HCT116 (cell line): ENCODE measurements around the gene PCDH9. TPM values are rescaled to one million over a fixed set of nuclear protein-coding genes. Genes with fewer than 3 reads are reported as not detected.

Source experiments
- ATAC-seq: fragments of 200-7000 bp; cut with Tn5 transposase; 2 replicates; pipeline ENCODE4 v1.9.1; 2020; ENCODE audit warnings: mild to moderate bottlenecking, moderate library complexity
- BruUV-seq: library from RNA; stranded (reverse); fragments of 400-500 nt; replicated peaks from 2 replicates; lab custom pipeline; 2021; lab: Mats Ljungman, UMichigan
- CTCF ChIA-PET: fragments of 300-600 bp; sonication (Branson Sonifier 250); formaldehyde crosslinking; loops from one replicate; lab custom pipeline; 2021; ENCODE audit warnings: antibody characterized with exemption; lab: Charles Lee
- POLR2A ChIA-PET: fragments of 300-600, 350-600 bp; sonication (Branson Sonifier 250); formaldehyde crosslinking; loops from one replicate; lab custom pipeline; 2021; ENCODE audit warnings: antibody characterized with exemption; lab: Charles Lee
- RAD21 ChIA-PET, 2 experiments: fragments of 300-600 bp; sonication (Branson Sonifier 250); formaldehyde crosslinking; loops; one replicate each; lab custom pipeline; 2023; ENCODE audit warnings: low total read pairs in 2 of 2; ENCODE audit not compliant: uncharacterized antibody in 2 of 2, unreplicated experiment in 2 of 2, low non-redundant PET in 1 of 2; lab: Charles Lee
- DNase-seq: peaks from one replicate; pipeline ENCODE4 v3.0.0-alpha.2; 2010; ENCODE audit warnings: low read depth, low spot score
- H2AFZ ChIP-seq: fragments of 200-600 bp; shearing (Covaris generic), sonication (generic); 2 replicates; pipeline ENCODE4 v1.6.1; 2017; ENCODE audit warnings: low read depth, mixed run types, mixed read lengths, antibody characterized with exemption, low read length; ENCODE audit not compliant: poor library complexity, severe bottlenecking
- H3K27ac ChIP-seq: 2 replicates; pipeline ENCODE4 v1.5.1; 2012; ENCODE audit warnings: low read depth, low read length
- H3K27me3 ChIP-seq: fragments of 200-600 bp; sonication (generic); 2 replicates; pipeline ENCODE4 v1.6.1; 2016; ENCODE audit warnings: mixed run types, low read length, mixed read lengths; ENCODE audit not compliant: insufficient read depth
- H3K36me3 ChIP-seq, 2 experiments: fragments of 200-500 bp in 1 of 2; fragments of 200-600 bp in 1 of 2; sonication (Bioruptor generic) in 1 of 2; sonication (generic) in 1 of 2; 2 replicates each; pipeline versions ENCODE4 v1.5.1 to v1.6.1; 2014 to 2016; ENCODE audit warnings: low read length in 2 of 2, inconsistent platforms in 1 of 2, mixed read lengths in 1 of 2, mixed run types in 1 of 2; ENCODE audit not compliant: insufficient read depth in 2 of 2, control insufficient read depth in 1 of 2
- H3K4me1 ChIP-seq, 2 experiments: fragments of 200-600 bp in 1 of 2; sonication (generic) in 1 of 2; 2 replicates each; pipeline versions ENCODE4 v1.5.1 to v1.6.1; 2012 to 2017; ENCODE audit warnings: low read length in 2 of 2, inconsistent platforms in 1 of 2, mild to moderate bottlenecking in 1 of 2, mixed read lengths in 1 of 2, mixed run types in 1 of 2, moderate library complexity in 1 of 2; ENCODE audit not compliant: insufficient read depth in 2 of 2, control insufficient read depth in 1 of 2
- H3K4me2 ChIP-seq: fragments of 200-600 bp; sonication (generic); 2 replicates; pipeline ENCODE4 v1.6.1; 2017; ENCODE audit warnings: mixed run types, low read length, mixed read lengths
- H3K4me3 ChIP-seq, 2 experiments: fragments of 200-600 bp in 1 of 2; sonication (generic) in 1 of 2; replicated peaks in 1 of 2; 2 replicates each; pipeline ENCODE4 v1.5.1; 2011 to 2016; ENCODE audit warnings: low read length in 2 of 2, control low read depth in 1 of 2, low read depth in 1 of 2, mild to moderate bottlenecking in 1 of 2, mixed read lengths in 1 of 2, mixed run types in 1 of 2
- H3K79me2 ChIP-seq: fragments of 200-600 bp; sonication (generic); 2 replicates; pipeline ENCODE4 v1.6.1; 2017; ENCODE audit warnings: mild to moderate bottlenecking, mixed run types, low read length, moderate library complexity, mixed read lengths; ENCODE audit not compliant: insufficient read depth
- H3K9ac ChIP-seq: fragments of 200-600 bp; sonication (generic); 2 replicates; pipeline ENCODE4 v1.6.1; 2016; ENCODE audit warnings: low read length, mixed read lengths
- H3K9me2 ChIP-seq: fragments of 200-600 bp; sonication (generic), shearing (Covaris generic); 2 replicates; pipeline ENCODE4 v1.6.1; 2017; ENCODE audit warnings: mixed run types, mild to moderate bottlenecking, moderate library complexity; ENCODE audit not compliant: insufficient read depth
- H3K9me3 ChIP-seq, 2 experiments: fragments of 200-500 bp in 1 of 2; fragments of 200-600 bp in 1 of 2; sonication (Bioruptor generic) in 1 of 2; sonication (generic) in 1 of 2; 2 replicates each; pipeline ENCODE4 v1.6.1; 2014 to 2017; ENCODE audit warnings: low read length in 2 of 2, mixed read lengths in 2 of 2, inconsistent platforms in 1 of 2, low read depth in 1 of 2, mild to moderate bottlenecking in 1 of 2, mixed run types in 1 of 2, moderate library complexity in 1 of 2; ENCODE audit not compliant: control insufficient read depth in 1 of 2, insufficient read depth in 1 of 2
- H4K20me1 ChIP-seq: fragments of 200-600 bp; sonication (generic), shearing (Covaris generic); 2 replicates; pipeline ENCODE4 v1.6.1; 2017; ENCODE audit warnings: mixed run types, mild to moderate bottlenecking, moderate library complexity; ENCODE audit not compliant: insufficient read depth
- CTCF ChIP-seq, 3 experiments: fragments of 200-600 bp in 1 of 3; sonication (generic) in 1 of 3; IDR thresholded peaks in 2 of 3; conservative IDR thresholded peaks in 1 of 3; 2 replicates each; pipeline ENCODE4 v1.5.1; 2012 to 2017; ENCODE audit warnings: low read depth in 2 of 3, low read length in 2 of 3, antibody characterized with exemption in 1 of 3, borderline replicate concordance in 1 of 3, control low read depth in 1 of 3, mild to moderate bottlenecking in 1 of 3, mixed read lengths in 1 of 3, mixed run types in 1 of 3, moderate library complexity in 1 of 3; ENCODE audit not compliant: insufficient read depth in 1 of 3
- EGR1 ChIP-seq: IDR thresholded peaks from 2 replicates; pipeline ENCODE4 v1.6.1; 2012; ENCODE audit warnings: low read depth
- ELF1 ChIP-seq: IDR thresholded peaks from 2 replicates; pipeline ENCODE4 v1.6.1; 2012; ENCODE audit warnings: low read depth, borderline replicate concordance
- REST ChIP-seq: IDR thresholded peaks from 2 replicates; pipeline ENCODE4 v1.6.1; 2012; ENCODE audit warnings: low read depth
- SP1 ChIP-seq: IDR thresholded peaks from 2 replicates; pipeline ENCODE4 v1.6.1; 2012; ENCODE audit warnings: low read depth
- SRF ChIP-seq: IDR thresholded peaks from 2 replicates; pipeline ENCODE4 v1.6.1; 2012; ENCODE audit warnings: low read depth
- YY1 ChIP-seq: IDR thresholded peaks from 2 replicates; pipeline ENCODE4 v1.6.1; 2011; ENCODE audit warnings: low read length, low read depth, moderate library complexity, mild to moderate bottlenecking; ENCODE audit not compliant: insufficient replicate concordance; ENCODE audit errors: extremely low read depth
- ZBTB33 ChIP-seq: IDR thresholded peaks from 2 replicates; pipeline ENCODE4 v1.6.1; 2011; ENCODE audit warnings: mild to moderate bottlenecking, low read length, moderate library complexity; ENCODE audit not compliant: insufficient replicate concordance; ENCODE audit errors: extremely low read depth
- intact Hi-C: fragments of 100-400 bp; cut with micrococcal nuclease; formaldehyde crosslinking; loops from 2 replicates; pipeline ENCODE4 v1.10.0; 2022
- total RNA-seq: library from RNA; stranded (reverse); gene quantifications from one replicate; pipeline ENCODE4 v1.2.1, GENCODE V29; 2021; ENCODE audit not compliant: unreplicated experiment

Gene PCDH9
- total RNA-seq, 1 experiment from 2014 or later, result 0.02 TPM

- TF ChIP-seq REST, result no peak
- TF ChIP-seq, all 23 proteins: peak for 0
These were observed 184.8 kb downstream of the PCDH9 start (continued) for GRCh38 chr13:67045357-67045756.

- H3K9ac ChIP-seq, result no peak overlapping the region
- BruUV-seq, result no TSS peak
- H3K36me3 ChIP-seq, result no peaks in the 10 kb centered on the region
- no peaks in the 10 kb centered on the region for H3K27me3 ChIP-seq
- no peaks in the 10 kb centered on the region for H3K9me2 ChIP-seq
- intact Hi-C loops, result no loop called here
- DNase-seq (no peak), ATAC-seq (no peak)
- RAD21 ChIA-PET, result no interaction called here
- H3K4me3 ChIP-seq, result no peak overlapping the region
- TF ChIP-seq ELF1 (no peak), YY1 (no peak)
- TF ChIP-seq, all 23 proteins: peak for 0
- POLR2A ChIA-PET, result no interaction called here
- Histone ChIP-seq H3K79me2 (no peaks in the 10 kb centered on the region), H3K4me1 (no peaks in the 10 kb centered on the region), H2AFZ (no peak overlapping the region), H3K27ac (no peak overlapping the region), H4K20me1 (no peaks in the 10 kb centered on the region), H3K9me3 (no peaks in the 10 kb centered on the region), H3K4me2 (no peak overlapping the region)
- CTCF ChIA-PET, result no interaction called here
These were observed 186.2 kb downstream of the PCDH9 start for GRCh38 chr13:67043901-67044300.

- no TSS peak for BruUV-seq
- H3K9me2 ChIP-seq, result no peaks in the 10 kb centered on the region
- no peaks in the 10 kb centered on the region for H3K36me3 ChIP-seq
- H3K4me3 ChIP-seq, result no peak overlapping the region
- no peak overlapping the region for H3K27ac ChIP-seq
- CTCF ChIA-PET, result no interaction called here
- no peaks in the 10 kb centered on the region for H3K4me1 ChIP-seq
- POLR2A ChIA-PET, result no interaction called here
- no peak overlapping the region for H2AFZ ChIP-seq
- ATAC-seq (no peak), DNase-seq (no peak)
- no peaks in the 10 kb centered on the region for H4K20me1 ChIP-seq
- H3K79me2 ChIP-seq, result no peaks in the 10 kb centered on the region
- intact Hi-C loops, result no loop called here
- no peak for TF ChIP-seq SRF
- TF ChIP-seq SP1, result no peak
- TF ChIP-seq EGR1, result no peak
- no peak for TF ChIP-seq ELF1
- TF ChIP-seq ZBTB33, result no peak
- TF ChIP-seq CTCF (IDR thresholded peaks at IDR 0.05 in 2 of 3, conservative IDR thresholded peaks at IDR 0.05 in 1 of 3; ENCODE audit: borderline replicate concordance in 1 of 3, insufficient read depth in 1 of 3, low read depth in 2 of 3, low read length in 2 of 3), result no peak
- H3K9ac ChIP-seq, result no peak overlapping the region
- no peak overlapping the region for H3K4me2 ChIP-seq
- no peaks in the 10 kb centered on the region for H3K9me3 ChIP-seq
- no peaks in the 10 kb centered on the region for H3K27me3 ChIP-seq
- RAD21 ChIA-PET, result no interaction called here
These were observed 187.6 kb downstream of the PCDH9 start for GRCh38 chr13:67042556-67042955.
